NCI-H345 treated with DMSO at 0.1 percent for 48 hours (cell line): Measurements from ENCODE around the gene MINDY4.

ENCODE experiments used
- DNase-seq: peaks from one replicate; lab custom pipeline; 2025; ENCODE audit not compliant: unreplicated experiment; lab: John Stamatoyannopoulos, UW

Gene MINDY4

GRCh38 chr7:30741289-30741688 is 29.9 kb upstream of the MINDY4 start:
- no peak for DNase-seq

GRCh38 chr7:30743371-30744074 is 27.7 kb upstream of the MINDY4 start:
- DNase-seq: no peak

GRCh38 chr7:30744075-30744417 is 27.2 kb upstream of the MINDY4 start:
- no peak for DNase-seq

- no peak for DNase-seq
Observed at GRCh38 chr7:30745261-30745941, 25.8 kb upstream of the MINDY4 start.

GRCh38 chr7:30750010-30750409 is 21.2 kb upstream of the MINDY4 start:
- no peak for DNase-seq

- no peak for DNase-seq
Observed at GRCh38 chr7:30750683-30751650, 20.2 kb upstream of the MINDY4 start.

- DNase-seq: no peak
Observed at GRCh38 chr7:30751696-30752273, 19.4 kb upstream of the MINDY4 start, which contains the start of gene INMT. INMT (plus strand) TSS chr7:30752135; CDS start chr7:30752151, 16 bp downstream.

GRCh38 chr7:30752484-30752883 is 18.7 kb upstream of the MINDY4 start:
- DNase-seq: no peak

- DNase-seq: no peak
Observed at GRCh38 chr7:30752979-30753378, 18.2 kb upstream of the MINDY4 start.

GRCh38 chr7:30754315-30754877 is 16.8 kb upstream of the MINDY4 start:
- no peak for DNase-seq

GRCh38 chr7:30755384-30756154 is 15.6 kb upstream of the MINDY4 start:
- DNase-seq: no peak

- DNase-seq: no peak
Observed at GRCh38 chr7:30757342-30757692, 13.9 kb upstream of the MINDY4 start.

- no peak for DNase-seq
Observed at GRCh38 chr7:30760514-30761213, 10.6 kb upstream of the MINDY4 start.

GRCh38 chr7:30761214-30762156 is 9.7 kb upstream of the MINDY4 start:
- no peak for DNase-seq

GRCh38 chr7:30764030-30764975 is 6.9 kb upstream of the MINDY4 start:
- DNase-seq: no peak

GRCh38 chr7:30765408-30765807 is 5.8 kb upstream of the MINDY4 start:
- no peak for DNase-seq

- no peak for DNase-seq
Observed at GRCh38 chr7:30770845-30771173, 408 bp upstream of the MINDY4 start.
